Measurements from ENCODE around the gene FOXN1.
"Not testable (repeated sequence)": the region's sequence is repeated elsewhere in the genome, so short reads cannot be mapped to it uniquely, and the experiment has no call there.

FOXN1 gene

GRCh38 chr17:28576016-28576415 is 69.9 kb downstream of the FOXN1 start:
- Mint-ChIP-seq H3K4me1 (ENCODE audit: low read depth in 2 of 2) (peaks cover 26 to 28% of the 10 kb centered on the region in 2 donors), H3K27ac (peak overlapping the region; percentile 80), H3K4me3 (peak overlapping the region; percentile 79 to 83)
- not testable (repeated sequence) for DNase-seq; ATAC-seq (replicated peaks); H3K9me3 Mint-ChIP-seq; H3K36me3 Mint-ChIP-seq (ENCODE audit: insufficient read depth); H3K27me3 Mint-ChIP-seq

DNA sequence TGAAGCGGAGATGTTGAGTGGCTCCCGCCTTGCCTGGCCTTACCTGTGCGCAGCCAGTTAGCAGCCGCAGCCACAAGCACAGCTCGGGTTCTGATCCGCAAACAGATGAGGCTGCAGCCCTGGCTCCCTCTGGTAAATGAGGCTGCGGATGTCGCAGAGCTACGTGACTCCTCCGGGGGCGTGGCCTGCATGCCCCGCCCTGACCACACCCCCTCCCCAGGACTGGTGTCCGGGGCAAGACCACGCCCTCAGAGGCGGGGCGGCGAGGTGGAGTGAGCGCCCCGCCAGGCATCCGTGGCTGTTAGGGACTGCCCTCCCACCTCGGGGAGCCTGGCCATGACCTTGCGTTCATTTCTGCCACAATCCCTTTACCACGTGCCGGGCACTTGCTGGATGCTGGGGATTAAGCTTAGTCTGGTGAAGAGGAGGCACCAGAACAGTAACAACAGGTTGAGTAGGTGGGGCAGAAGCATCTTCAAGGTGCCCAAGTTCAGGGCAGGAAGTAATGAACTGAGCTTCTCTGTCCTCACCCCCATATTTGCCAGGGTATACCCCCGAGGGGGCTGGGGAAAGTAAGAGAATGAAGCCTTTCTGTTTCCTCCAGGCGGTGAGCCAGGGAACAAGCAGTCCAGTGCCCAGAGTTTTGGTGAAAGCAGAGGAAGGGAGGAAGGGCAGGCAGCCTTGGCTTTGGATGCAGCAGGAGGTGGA is 70.8 kb downstream of the FOXN1 start, which contains the start of gene ALDOC:
Gene ALDOC (minus strand): TSS at position 138 of the 708 bp plus-strand sequence. CDS start 1,363 bp downstream, outside the sequence.
- Mint-ChIP-seq H3K9me3 (no peaks in the 10 kb centered on the region), H3K27me3 (no peaks in the 10 kb centered on the region), H3K4me1 (ENCODE audit: low read depth in 2 of 2) (peaks cover 25 to 27% of the 10 kb centered on the region in 2 donors), H3K36me3 (ENCODE audit: insufficient read depth) (peaks cover 8% of the 10 kb centered on the region), H3K4me3 (peak within 1 kb of the TSS; percentile 79 to 83), H3K27ac (peak within 1 kb of the TSS; percentile 80)
- DNase-seq (peak; percentile 97 to 98 (median 98)), ATAC-seq (replicated peaks) (peak; percentile 96)

GRCh38 chr17:28577466-28577824 is 71.3 kb downstream of the FOXN1 start:
- Mint-ChIP-seq H3K4me3 (peak overlapping the region; percentile 79 to 83), H3K36me3 (ENCODE audit: insufficient read depth) (peaks cover 6% of the 10 kb centered on the region), H3K27me3 (no peaks in the 10 kb centered on the region), H3K4me1 (ENCODE audit: low read depth in 2 of 2) (peaks cover 20 to 22% of the 10 kb centered on the region in 2 donors), H3K27ac (peak overlapping the region in 1 of 2 donors; percentile 80), H3K9me3 (no peaks in the 10 kb centered on the region)
- ATAC-seq (replicated peaks), result no peak
- DNase-seq, result no peak

GRCh38 chr17:28578246-28579195 is 72.4 kb downstream of the FOXN1 start:
- peaks cover 4% of the 10 kb centered on the region for H3K36me3 Mint-ChIP-seq (ENCODE audit: insufficient read depth)
- peaks cover 15% of the 10 kb centered on the region in 2 donors for H3K4me1 Mint-ChIP-seq (ENCODE audit: low read depth in 2 of 2)
- H3K9me3 Mint-ChIP-seq, result no peaks in the 10 kb centered on the region
- ATAC-seq (replicated peaks) (no peak), DNase-seq (no peak)
- no peak overlapping the region for H3K27ac Mint-ChIP-seq
- no peak overlapping the region for H3K4me3 Mint-ChIP-seq
- no peaks in the 10 kb centered on the region for H3K27me3 Mint-ChIP-seq

GRCh38 chr17:28579526-28579925 is 73.4 kb downstream of the FOXN1 start:
- Mint-ChIP-seq H3K4me1 (ENCODE audit: low read depth in 2 of 2) (peaks cover 15% of the 10 kb centered on the region in 2 donors), H3K4me3 (no peak overlapping the region), H3K27ac (no peak overlapping the region), H3K9me3 (no peaks in the 10 kb centered on the region), H3K27me3 (no peaks in the 10 kb centered on the region), H3K36me3 (ENCODE audit: insufficient read depth) (peaks cover 4% of the 10 kb centered on the region)
- ATAC-seq (replicated peaks), result no peak
- DNase-seq, result no peak

DNA sequence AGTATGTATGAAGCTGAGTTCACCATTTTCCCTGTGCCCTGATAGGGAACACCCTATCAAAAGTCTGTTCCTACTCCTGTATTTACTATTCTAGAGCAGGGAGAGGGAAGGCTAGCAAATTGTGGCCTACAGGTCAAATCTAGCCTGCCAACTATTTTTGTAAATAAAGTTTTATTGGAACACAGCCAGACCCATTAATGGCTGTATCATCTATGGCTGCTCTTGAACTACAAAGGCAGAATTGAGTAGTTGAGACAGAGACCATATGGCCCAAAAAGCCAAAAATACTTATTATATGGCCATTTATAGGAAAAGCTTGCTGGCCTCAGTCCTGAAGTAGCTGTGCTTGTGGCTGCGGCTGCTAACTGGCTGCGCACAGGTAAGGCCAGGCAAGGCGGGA is 74.8 kb downstream of the FOXN1 start:
- DNase-seq (no peak), ATAC-seq (replicated peaks) (no peak)
- H3K4me1 Mint-ChIP-seq (ENCODE audit: low read depth in 2 of 2), result peaks cover 12% of the 10 kb centered on the region in 2 donors
- no peak overlapping the region for H3K27ac Mint-ChIP-seq
- no peaks in the 10 kb centered on the region for H3K27me3 Mint-ChIP-seq
- no peak overlapping the region for H3K4me3 Mint-ChIP-seq
- H3K9me3 Mint-ChIP-seq, result no peaks in the 10 kb centered on the region
- H3K36me3 Mint-ChIP-seq (ENCODE audit: insufficient read depth), result peaks cover 4% of the 10 kb centered on the region

DNA sequence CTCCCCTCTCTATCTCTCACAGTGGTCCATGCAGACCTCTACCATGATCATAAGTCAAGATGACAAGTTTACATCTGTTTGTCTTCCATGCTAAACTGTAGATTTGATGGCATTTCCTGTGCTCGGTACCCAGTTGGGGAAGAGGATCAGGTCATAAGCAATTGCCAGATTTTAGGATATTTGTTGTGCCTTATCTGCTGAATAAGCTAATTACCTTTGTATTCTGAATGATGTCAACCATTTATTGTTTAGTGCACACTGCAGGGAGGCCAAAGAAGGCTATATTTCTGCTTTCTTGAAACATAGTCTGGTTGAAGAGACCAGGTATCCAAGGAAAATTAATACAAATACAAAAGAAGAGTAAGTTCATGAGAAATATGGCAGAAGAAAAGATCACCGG is 76.4 kb downstream of the FOXN1 start:
- no peaks in the 10 kb centered on the region for H3K36me3 Mint-ChIP-seq (ENCODE audit: insufficient read depth)
- ATAC-seq (replicated peaks), result no peak
- DNase-seq, result no peak
- H3K27me3 Mint-ChIP-seq, result no peaks in the 10 kb centered on the region
- no peaks in the 10 kb centered on the region for H3K4me1 Mint-ChIP-seq (ENCODE audit: low read depth in 2 of 2)
- no peak overlapping the region for H3K4me3 Mint-ChIP-seq
- H3K27ac Mint-ChIP-seq, result no peak overlapping the region
- H3K9me3 Mint-ChIP-seq, result no peaks in the 10 kb centered on the region

DNA sequence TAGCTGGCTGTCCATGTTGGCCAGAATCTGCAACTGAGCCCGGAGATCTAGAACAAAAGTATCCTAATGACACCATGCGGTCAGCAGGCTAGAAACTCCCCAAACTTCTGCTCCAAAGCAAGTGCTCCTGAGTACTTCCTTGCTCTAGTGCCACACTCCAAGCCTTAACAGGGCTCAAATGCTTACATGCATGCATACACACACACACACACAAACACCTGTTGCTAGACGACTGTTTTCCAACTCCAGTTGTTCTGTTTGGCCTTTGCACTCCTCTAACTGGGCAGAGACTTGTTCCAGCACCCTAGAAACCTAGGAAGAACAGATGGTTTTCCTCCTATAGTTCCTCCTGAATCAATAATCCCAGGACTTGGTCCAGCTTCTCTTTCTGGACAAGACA is 78.3 kb downstream of the FOXN1 start:
- Mint-ChIP-seq H3K36me3 (ENCODE audit: insufficient read depth) (no peaks in the 10 kb centered on the region), H3K27ac (no peak overlapping the region), H3K9me3 (no peaks in the 10 kb centered on the region), H3K27me3 (no peaks in the 10 kb centered on the region), H3K4me3 (no peak overlapping the region), H3K4me1 (ENCODE audit: low read depth in 2 of 2) (no peaks in the 10 kb centered on the region)
- ATAC-seq (replicated peaks) (no peak), DNase-seq (no peak)

DNA sequence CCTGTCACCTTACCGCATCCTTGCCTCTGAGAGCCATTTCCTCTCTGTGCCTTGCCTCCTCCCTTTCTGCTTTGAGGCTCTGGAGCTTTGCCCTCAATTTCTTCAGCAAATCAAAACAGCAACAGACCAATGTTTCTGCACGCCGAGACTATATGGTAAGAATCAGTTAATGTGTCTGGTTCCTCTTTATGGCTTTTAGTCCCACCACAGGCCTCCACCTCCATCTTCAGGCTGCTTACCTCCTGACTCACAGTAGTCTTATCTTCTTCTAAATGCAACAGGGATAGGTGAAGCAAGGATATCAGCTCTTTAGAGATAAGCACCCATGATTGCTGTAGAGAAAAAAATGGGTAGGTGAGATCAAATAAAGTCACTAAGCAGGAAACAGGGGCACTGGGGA is 79.7 kb downstream of the FOXN1 start:
- H3K27me3 Mint-ChIP-seq, result no peaks in the 10 kb centered on the region
- no peaks in the 10 kb centered on the region for H3K9me3 Mint-ChIP-seq
- H3K4me1 Mint-ChIP-seq (ENCODE audit: low read depth in 2 of 2), result no peaks in the 10 kb centered on the region
- no peak overlapping the region for H3K4me3 Mint-ChIP-seq
- H3K27ac Mint-ChIP-seq, result no peak overlapping the region
- H3K36me3 Mint-ChIP-seq (ENCODE audit: insufficient read depth), result no peaks in the 10 kb centered on the region
- ATAC-seq (replicated peaks) (no peak), DNase-seq (no peak)
